Erythroblast (primary cell): ENCODE results near the gene STARD3.
A peak's percentile ranks its signal among the peaks of the same experiment; 100 is the strongest.
"Not testable (repeated sequence)": the region's sequence is repeated elsewhere in the genome, so short reads cannot be mapped to it uniquely, and the experiment has no call there.

ENCODE experiments used
- DNase-seq, 2 experiments: peaks; one replicate each; lab custom pipeline; 2025; lab: John Stamatoyannopoulos, UW
- GATA1 ChIP-seq: IDR thresholded peaks from 2 replicates; pipeline ENCODE4 v1.6.1; 2011; ENCODE audit warnings: low read depth, mild to moderate bottlenecking, control low read depth, low read length, moderate library complexity
- POLR2A ChIP-seq: IDR thresholded peaks from 2 replicates; pipeline ENCODE4 v1.6.1; 2011; ENCODE audit warnings: mild to moderate bottlenecking, low read length

Gene STARD3

GRCh38 chr17:39636927-39637736, at the start of gene STARD3:
STARD3 (plus strand) TSS chr17:39637144; CDS start chr17:39653532, 16,388 bp downstream.
- peak; percentile 93 to 94 for DNase-seq
- no peak for TF ChIP-seq GATA1
- peak; percentile 67 for TF ChIP-seq POLR2A

GRCh38 chr17:39590180-39590579, 46.8 kb upstream of the STARD3 start:
- DNase-seq = not testable (repeated sequence)

- no peak for TF ChIP-seq GATA1
- no peak for TF ChIP-seq POLR2A
- peak; percentile 43 to 63 for DNase-seq
These were observed 44.7 kb upstream of the STARD3 start for GRCh38 chr17:39591958-39592954.

- TF ChIP-seq POLR2A (no peak), GATA1 (no peak)
- DNase-seq = no peak
These were observed 43.6 kb upstream of the STARD3 start for GRCh38 chr17:39593371-39593770.

- no peak for DNase-seq
- no peak for TF ChIP-seq GATA1
- TF ChIP-seq POLR2A = no peak
These were observed 41.6 kb upstream of the STARD3 start for GRCh38 chr17:39595294-39595693.

- no peak for DNase-seq
- TF ChIP-seq GATA1 (no peak), POLR2A (no peak)
These were observed 40.9 kb upstream of the STARD3 start for GRCh38 chr17:39595928-39596510.

GRCh38 chr17:39596543-39597267, 40.2 kb upstream of the STARD3 start:
- no peak for DNase-seq
- no peak for TF ChIP-seq GATA1
- no peak for TF ChIP-seq POLR2A

GRCh38 chr17:39597372-39598046, 39.4 kb upstream of the STARD3 start:
- DNase-seq = no peak

GRCh38 chr17:39598047-39598481, 38.9 kb upstream of the STARD3 start:
- TF ChIP-seq POLR2A (no peak), GATA1 (no peak)
- peak in 1 of 2 experiments; percentile 18 for DNase-seq

More at GRCh38 chr17:39597372-39598046, 39.4 kb upstream of the STARD3 start:
- no peak for TF ChIP-seq GATA1
- no peak for TF ChIP-seq POLR2A

- TF ChIP-seq GATA1 = no peak
- TF ChIP-seq POLR2A = no peak
- DNase-seq = no peak
These were observed 38.3 kb upstream of the STARD3 start for GRCh38 chr17:39598630-39599003.

- TF ChIP-seq POLR2A = no peak
- DNase-seq = no peak
These were observed 37.8 kb upstream of the STARD3 start for GRCh38 chr17:39599004-39599664.

- no peak for DNase-seq
- TF ChIP-seq POLR2A = no peak
- no peak for TF ChIP-seq GATA1
These were observed 37.2 kb upstream of the STARD3 start for GRCh38 chr17:39599665-39600231.
